HG02981 (cell line): ENCODE data around the gene ZNF862.

ENCODE experiments used
- ATAC-seq: cut with Tn5 transposase; IDR thresholded peaks from one replicate; pipeline ENCODE4 v1.9.1; 2021; ENCODE audit warnings: mild to moderate bottlenecking, moderate library complexity; ENCODE audit not compliant: unreplicated experiment

Gene ZNF862

GRCh38 chr7:149864751-149865150 lies 26.6 kb downstream of the ZNF862 start:
- ATAC-seq, result no peak

GRCh38 chr7:149865437-149865836 lies 27.3 kb downstream of the ZNF862 start:
- ATAC-seq, result no peak

GRCh38 chr7:149866139-149866778 lies 28.1 kb downstream of the ZNF862 start:
- ATAC-seq, result no peak

- ATAC-seq, result no peak
Measured at GRCh38 chr7:149866779-149867447, 28.7 kb downstream of the ZNF862 start.

- no peak for ATAC-seq
Measured at GRCh38 chr7:149867762-149868622, 29.8 kb downstream of the ZNF862 start.

GRCh38 chr7:149868623-149869290 lies 30.6 kb downstream of the ZNF862 start:
- no peak for ATAC-seq

- ATAC-seq, result no peak
Measured at GRCh38 chr7:149869291-149869650, 31.1 kb downstream of the ZNF862 start.

- no peak for ATAC-seq
Measured at GRCh38 chr7:149869867-149870266, 31.7 kb downstream of the ZNF862 start.

- ATAC-seq, result no peak
Measured at GRCh38 chr7:149870274-149870673, 32.1 kb downstream of the ZNF862 start.

GRCh38 chr7:149870701-149871483 lies 32.7 kb downstream of the ZNF862 start:
- ATAC-seq, result no peak

- ATAC-seq, result no peak
Measured at GRCh38 chr7:149871576-149871975, 33.4 kb downstream of the ZNF862 start.

GRCh38 chr7:149872419-149873073 lies 34.4 kb downstream of the ZNF862 start:
- ATAC-seq, result no peak

GRCh38 chr7:149873074-149873969 lies 35.1 kb downstream of the ZNF862 start, which contains the start of gene ATP6V0E2:
ATP6V0E2 (plus strand) TSS chr7:149873969; CDS start chr7:149874066, 97 bp downstream.
- ATAC-seq, result peak; percentile 91

GRCh38 chr7:149873970-149874643 lies 35.9 kb downstream of the ZNF862 start:
- ATAC-seq, result no peak

GRCh38 chr7:149874644-149875028 lies 36.5 kb downstream of the ZNF862 start:
- no peak for ATAC-seq

GRCh38 chr7:149875396-149875795 lies 37.2 kb downstream of the ZNF862 start:
- no peak for ATAC-seq

- ATAC-seq, result no peak
Measured at GRCh38 chr7:149877890-149878522, 39.8 kb downstream of the ZNF862 start.

GRCh38 chr7:149878523-149878921 lies 40.3 kb downstream of the ZNF862 start:
- ATAC-seq, result no peak
